HTR-8/SVneo (cell line): ENCODE data around the gene ITGBL1.
A peak's percentile ranks its signal among the peaks of the same experiment; 100 is the strongest.

ENCODE experiments used
- DNase-seq: peaks from one replicate; pipeline ENCODE4 v3.0.0; 2011; ENCODE audit warnings: low spot score, mixed read lengths; ENCODE audit not compliant: insufficient read length
- FAIRE-seq: peaks from 2 replicates; lab custom pipeline; 2011; peaks lifted over from hg19 to GRCh38; lab: Jason Lieb, UNC

The ITGBL1 gene

DNA sequence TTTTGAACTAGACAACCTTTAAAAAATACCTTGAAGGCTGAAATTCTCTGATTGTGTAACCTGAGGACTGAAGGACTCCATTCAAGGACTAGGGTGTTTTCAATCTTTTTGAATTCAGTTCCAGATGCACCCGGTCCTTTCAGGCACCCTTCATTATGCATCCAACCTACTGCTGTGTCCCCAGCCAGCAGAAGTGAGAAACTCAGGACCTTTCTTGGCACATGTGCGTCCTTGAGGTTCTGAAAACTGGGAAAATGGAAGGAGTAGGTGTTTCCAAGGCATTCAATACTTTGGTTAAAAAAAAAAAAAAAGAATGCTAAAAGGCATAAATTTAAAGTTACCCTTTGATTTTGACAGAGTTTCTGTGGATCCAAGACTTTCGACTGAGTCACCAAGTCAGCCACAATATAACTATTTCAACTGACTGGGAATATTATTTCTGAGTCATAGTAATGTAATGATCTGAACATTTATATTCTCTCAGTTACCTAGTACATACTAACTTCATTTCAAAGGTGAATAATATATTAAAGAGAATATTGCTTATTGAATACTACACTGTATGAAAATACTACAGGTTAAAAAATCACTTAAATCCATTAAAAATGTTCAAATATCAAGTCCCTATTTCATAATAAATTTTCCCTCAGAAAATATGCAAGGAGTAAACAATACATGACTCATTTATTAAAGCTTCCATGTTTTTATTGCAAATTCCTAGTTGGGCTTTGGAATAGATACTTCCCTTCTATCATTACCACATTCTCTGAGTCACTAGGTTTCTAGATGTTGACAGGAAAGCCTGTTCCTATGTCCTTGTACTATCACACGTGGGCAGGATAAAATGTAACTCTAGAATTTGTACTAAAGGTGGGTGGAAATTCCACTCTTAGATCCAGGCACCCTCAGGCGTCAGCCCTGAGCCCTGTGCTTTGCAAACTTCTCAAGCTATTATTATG lies 2.4 kb upstream of the ITGBL1 start:
- DNase-seq: peak; percentile 53
- no peak for FAIRE-seq

- FAIRE-seq: no peak
- DNase-seq: no peak
These were observed 1.7 kb upstream of the ITGBL1 start for GRCh38 chr13:101450749-101451130.

DNA sequence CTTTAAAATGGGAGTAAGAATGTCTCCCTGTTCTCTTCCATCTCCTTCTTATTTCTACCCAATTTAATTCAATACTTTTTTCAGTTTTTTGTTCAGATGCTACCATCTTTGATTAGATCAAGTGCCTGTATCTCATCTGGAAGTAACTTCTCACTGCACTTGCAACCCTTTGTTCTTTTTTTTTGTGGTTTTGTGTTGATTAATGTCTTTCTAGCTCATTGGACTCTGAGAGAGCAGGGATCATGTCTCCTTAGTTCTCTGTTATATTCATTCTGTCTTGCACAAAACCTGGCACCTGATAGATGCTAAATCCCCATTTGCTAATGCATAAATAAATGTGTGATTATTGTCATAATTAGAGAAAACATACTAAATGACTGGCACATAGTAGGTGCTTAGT lies 834 bp upstream of the ITGBL1 start:
- no peak for FAIRE-seq
- no peak for DNase-seq

- FAIRE-seq (no peak), DNase-seq (no peak)
These were observed 1.3 kb downstream of the ITGBL1 start for GRCh38 chr13:101453784-101454201.

GRCh38 chr13:101454767-101455166 lies 2.3 kb downstream of the ITGBL1 start:
- DNase-seq (no peak), FAIRE-seq (no peak)

GRCh38 chr13:101455863-101456262 lies 3.4 kb downstream of the ITGBL1 start:
- no peak for FAIRE-seq

DNA sequence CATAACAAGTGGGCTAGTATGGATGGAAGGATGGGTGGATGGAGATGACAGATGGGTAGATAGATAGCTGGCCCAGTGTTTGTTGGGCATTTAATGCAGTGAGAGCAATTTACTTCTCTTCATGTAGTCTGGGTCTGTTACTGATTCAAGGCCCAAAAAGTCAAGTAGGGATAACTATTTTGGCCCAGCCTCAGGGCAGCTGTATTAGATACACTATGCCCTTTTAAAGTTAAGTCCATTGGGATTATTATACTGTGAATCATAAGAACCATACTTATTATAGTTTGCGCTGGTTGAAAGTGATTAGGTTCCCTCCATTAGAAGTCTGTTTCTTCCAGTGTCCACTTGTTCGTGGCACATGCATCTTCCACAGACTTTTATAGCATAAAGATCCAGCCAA lies 4.7 kb downstream of the ITGBL1 start:
- FAIRE-seq: no peak
- DNase-seq: no peak

More at GRCh38 chr13:101455863-101456262, 3.4 kb downstream of the ITGBL1 start:
- peak; percentile 62 for DNase-seq

DNA sequence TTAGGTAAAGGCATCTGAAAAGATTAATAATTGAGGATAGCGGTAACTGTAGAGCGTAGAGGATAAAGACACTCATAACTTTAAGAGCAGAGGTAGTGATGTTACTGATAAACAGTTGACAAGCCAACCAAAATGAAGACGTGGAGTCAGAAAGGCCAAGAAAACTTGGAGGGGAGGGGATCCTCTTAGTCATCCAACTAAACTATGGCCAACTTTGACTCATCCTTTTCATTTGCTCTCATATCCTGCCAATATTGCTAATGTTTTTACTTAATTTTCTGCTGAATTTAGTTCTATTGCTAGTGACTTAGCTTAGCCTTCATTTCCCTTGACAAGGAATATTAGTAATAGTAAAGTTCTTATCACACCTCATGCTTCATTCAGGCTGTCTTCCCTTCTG lies 13.4 kb downstream of the ITGBL1 start:
- FAIRE-seq (no peak), DNase-seq (no peak)

DNA sequence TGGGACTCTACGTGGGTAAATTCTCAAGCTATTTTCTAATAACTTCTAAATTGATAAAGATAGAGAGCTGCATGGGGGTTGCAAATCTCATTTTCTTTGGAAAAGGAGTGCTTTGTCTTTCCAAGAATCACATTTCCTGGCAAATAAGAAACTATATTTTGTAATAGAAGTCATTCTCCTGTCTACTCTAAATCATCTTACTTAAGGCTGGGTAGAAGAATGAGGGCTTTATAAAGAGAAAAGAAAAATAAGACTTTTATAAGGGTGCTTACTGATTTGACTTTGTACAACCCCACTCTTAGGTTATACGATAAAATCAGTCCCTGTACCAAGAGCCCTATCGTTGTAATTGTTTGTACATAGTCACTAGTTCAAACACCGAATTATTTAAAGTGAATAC lies 14.9 kb downstream of the ITGBL1 start:
- DNase-seq (no peak), FAIRE-seq (no peak)

GRCh38 chr13:101473458-101473857 lies 21.0 kb downstream of the ITGBL1 start:
- peak; percentile 26 for FAIRE-seq
- DNase-seq: no peak

DNA sequence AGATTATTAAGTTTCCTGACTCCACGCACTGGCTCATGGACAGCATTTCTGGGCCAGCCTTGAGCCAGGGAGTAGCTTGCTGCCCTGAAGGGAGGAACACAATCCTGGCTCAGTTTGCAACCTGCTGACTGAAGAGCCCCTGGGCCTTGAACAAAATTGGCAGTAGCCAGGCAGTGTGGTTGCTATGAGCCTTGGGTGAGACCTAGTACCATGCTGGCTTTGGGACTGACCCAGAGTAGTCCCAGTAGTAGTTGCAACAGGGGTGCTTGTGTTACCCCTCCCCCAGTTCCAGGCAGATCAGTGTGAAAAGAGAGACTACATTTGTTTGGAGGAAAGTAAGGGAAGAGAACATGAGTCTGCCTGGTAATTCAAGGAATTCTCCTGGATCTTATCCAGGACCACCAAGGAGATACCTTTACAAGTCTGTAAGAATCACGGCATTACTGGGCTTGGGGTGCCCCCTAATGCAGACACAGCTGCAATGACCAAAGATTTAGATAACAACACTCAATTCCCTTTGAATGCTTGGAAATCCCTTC lies 22.0 kb downstream of the ITGBL1 start:
- FAIRE-seq (peak; percentile 36), DNase-seq (no peak)

DNA sequence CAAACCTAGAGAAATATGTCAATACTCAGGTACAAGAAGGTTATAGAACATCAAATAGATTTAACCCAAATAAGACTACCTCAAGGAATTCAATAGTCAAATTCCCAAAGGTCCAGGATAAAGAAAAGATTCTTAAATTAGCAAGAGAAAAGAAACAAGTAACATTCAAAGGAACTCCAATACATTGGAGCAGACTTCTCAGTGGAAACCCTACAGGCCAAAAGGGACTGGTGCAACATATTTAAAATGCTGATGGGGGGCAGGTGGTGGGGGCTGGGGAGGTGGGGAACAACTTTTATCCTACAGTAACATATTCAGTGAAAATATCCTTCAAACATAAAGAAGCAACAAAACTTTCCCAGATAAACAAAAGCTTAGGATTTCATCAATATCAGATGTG lies 23.1 kb downstream of the ITGBL1 start:
- no peak for DNase-seq
- no peak for FAIRE-seq

DNA sequence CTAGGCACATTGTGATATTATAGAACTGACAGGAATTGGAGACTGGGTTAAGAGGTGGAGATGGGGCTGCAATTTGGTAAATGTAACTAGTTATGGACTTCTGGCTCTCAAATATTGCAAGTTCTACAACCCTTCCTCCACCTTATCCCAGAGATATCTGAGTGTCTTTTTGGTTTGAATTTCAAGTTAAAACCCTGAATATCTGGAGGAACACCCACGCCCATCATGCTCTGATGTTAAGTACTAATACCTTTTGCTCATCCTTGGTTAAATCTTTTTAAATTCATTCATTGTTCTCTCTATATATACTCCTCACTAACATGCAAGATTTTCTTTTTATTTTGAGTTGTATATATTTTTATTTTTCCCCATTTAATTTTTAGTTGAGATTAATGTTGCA lies 28.9 kb downstream of the ITGBL1 start:
- DNase-seq (no peak), FAIRE-seq (no peak)

- FAIRE-seq (no peak), DNase-seq (no peak)
These were observed 34.4 kb downstream of the ITGBL1 start for GRCh38 chr13:101486708-101487437.

DNA sequence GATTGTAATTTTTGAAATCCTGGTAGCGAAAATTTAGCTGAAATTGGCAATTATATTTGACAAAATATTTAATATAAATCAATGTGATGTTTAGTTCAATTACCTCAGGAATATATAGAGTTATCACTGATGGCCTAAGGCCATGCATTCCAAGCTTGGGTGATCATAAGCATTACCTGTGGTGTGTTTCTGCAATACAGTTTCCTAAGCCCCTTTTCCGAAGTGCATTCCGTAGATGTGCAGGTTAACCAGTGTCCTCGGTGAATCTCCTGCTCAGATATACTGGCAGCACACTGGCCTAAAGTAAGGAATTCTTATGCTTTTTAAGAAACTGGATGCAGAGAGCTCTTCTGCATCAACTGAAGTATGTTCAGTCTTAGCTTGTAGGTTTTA lies 35.0 kb downstream of the ITGBL1 start:
- no peak for DNase-seq
- no peak for FAIRE-seq

- FAIRE-seq (no peak), DNase-seq (no peak)
These were observed 36.3 kb downstream of the ITGBL1 start for GRCh38 chr13:101488734-101489133.

- DNase-seq (no peak), FAIRE-seq (no peak)
These were observed 37.3 kb downstream of the ITGBL1 start for GRCh38 chr13:101489643-101490405.

DNA sequence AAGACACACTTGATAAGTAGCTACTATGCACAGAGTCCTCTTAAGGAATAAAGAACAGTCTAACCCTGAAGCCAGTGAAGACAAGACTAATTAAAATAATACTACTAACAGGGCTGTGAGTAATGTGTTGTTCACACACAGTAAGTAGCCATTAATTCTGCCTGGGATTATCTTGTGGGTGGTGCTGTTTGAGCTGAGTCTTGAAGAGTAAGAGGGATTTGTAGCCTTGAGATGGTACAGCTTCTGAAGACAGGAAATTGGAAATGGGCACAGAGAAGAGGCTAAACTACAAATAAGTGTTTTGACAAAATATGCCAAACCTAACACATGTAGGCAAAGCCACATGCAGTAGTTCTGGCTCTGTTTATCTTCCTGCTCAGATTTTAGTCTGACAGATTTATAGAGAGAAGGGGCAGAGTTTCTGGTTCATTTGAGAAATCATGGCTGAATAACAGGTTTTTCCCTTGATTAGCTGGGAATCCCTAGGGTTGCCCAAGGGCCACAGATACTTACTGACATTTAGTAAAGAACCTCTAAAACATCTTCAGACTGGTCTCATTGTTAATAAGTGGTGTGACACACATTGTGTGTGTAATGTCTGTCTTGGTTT lies 38.0 kb downstream of the ITGBL1 start:
- DNase-seq (no peak), FAIRE-seq (no peak)

DNA sequence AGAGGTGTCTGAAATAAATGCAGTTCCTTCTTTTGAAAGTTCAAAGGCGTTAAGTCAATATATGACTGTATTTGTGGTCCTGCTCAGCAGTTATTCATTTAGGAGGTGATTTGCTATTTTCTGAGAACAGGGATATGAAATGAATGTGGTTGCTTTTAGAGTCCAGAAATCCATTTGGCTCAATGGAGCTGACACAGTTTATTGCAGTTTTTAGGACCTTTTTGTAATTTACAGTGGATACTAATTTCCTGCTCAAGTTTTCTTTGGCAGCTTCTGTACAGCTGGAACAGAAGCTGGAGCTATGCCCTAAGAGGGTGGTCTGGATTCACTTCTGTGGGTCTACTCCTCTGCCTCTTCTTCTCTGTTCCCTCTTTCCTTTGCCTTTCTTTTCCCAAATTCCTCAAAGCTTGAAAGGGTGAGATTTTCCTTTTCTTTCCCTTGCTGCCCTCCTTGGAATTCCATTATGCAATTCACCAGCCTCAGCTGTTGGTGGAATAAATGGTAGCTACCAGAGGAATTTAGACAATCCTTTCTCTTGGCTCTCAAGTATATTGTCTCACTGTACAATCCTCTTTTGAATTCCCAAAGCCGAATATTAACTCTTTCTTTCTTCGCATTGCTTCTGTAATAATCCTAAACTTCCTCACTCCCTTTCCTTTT lies 39.9 kb downstream of the ITGBL1 start:
- DNase-seq (no peak), FAIRE-seq (no peak)
